Measurements from ENCODE around the gene IL1R2. TPM values are rescaled to one million over a fixed set of nuclear protein-coding genes. Genes with fewer than 3 reads are reported as not detected.

IL1R2 gene
- total and polyA plus RNA-seq, 9 of the 15 experiments (the other 6 are each of a cell fraction or from before 2014, with no cell fraction given) = 0.13 TPM; not detected in 8

DNA sequence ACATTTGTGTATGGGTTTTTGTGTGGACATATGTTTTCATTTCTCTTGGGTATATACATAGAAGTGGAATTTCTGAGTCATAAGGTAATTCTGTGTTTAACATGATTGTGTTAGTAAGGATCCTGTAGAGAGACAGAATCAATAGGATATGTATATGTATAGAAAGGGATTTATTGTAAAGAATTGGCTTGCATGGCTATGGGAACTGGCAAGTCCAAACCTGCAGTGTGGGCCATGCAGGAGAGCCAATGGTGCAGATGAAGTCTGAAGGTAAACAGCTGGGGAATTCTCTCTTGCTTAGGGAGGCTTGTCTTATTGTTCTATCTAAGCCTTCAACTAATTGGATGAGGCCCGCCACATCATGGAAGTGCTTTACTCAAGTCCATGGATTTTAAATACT, 39.2 kb upstream of the IL1R2 start:
- peaks cover 0 to 5% of the 10 kb centered on the region in 2 experiments; a peak in 2 of 5 replicates for H3K27me3 ChIP-seq (ENCODE audit: control insufficient read depth in 2 of 2, insufficient read depth in 2 of 2, low read length in 2 of 2)
- no peaks in the 10 kb centered on the region for H4K20me1 ChIP-seq (replicated peaks; ENCODE audit: control insufficient read depth, insufficient read depth, low read length)
- no peaks in the 10 kb centered on the region for H3K36me3 ChIP-seq (ENCODE audit: control insufficient read depth, insufficient read depth, low read length)
- H3K79me2 ChIP-seq (ENCODE audit: control insufficient read depth, insufficient read depth, low read length) = no peaks in the 10 kb centered on the region
- DNase-seq (ENCODE audit: extremely low read depth in 1 of 4, low spot score in 3 of 4) = no peak
- no peak overlapping the region for H3K27ac ChIP-seq (ENCODE audit: extremely low read depth, low read depth, low read length)
- 0% methylated on average over 1 of the region's 1 CpG for WGBS (ENCODE audit: insufficient coverage, low coverage, missing lambda C conversion rate)
- H3K9ac ChIP-seq (ENCODE audit: insufficient read depth in 1 of 2, low read depth in 2 of 2, low read length in 2 of 2) = no peak overlapping the region
- no peak overlapping the region for H2AFZ ChIP-seq (ENCODE audit: low read depth, low read length)
- no peak overlapping the region for H3K4me2 ChIP-seq (ENCODE audit: insufficient read depth, low read length)
- intact Hi-C loops (cut with micrococcal nuclease) (no loop called here), in situ Hi-C loops (cut with MboI) (no loop called here)
- no peaks in the 10 kb centered on the region for H3K9me3 ChIP-seq (replicated peaks; ENCODE audit: control insufficient read depth, insufficient read depth, low read depth, low read length)
- POLR2A ChIA-PET = no interaction called here
- no peaks in the 10 kb centered on the region for H3K9me1 ChIP-seq (ENCODE audit: control insufficient read depth, insufficient read depth, low read length)
- no peak for ATAC-seq
- no peaks in the 10 kb centered on the region for H3K4me1 ChIP-seq (replicated peaks in 1 of 2; ENCODE audit: control insufficient read depth in 2 of 2, insufficient read depth in 2 of 2, low read length in 2 of 2)
- BruUV-seq (replicated peaks) = no TSS peak
- no peak for FAIRE-seq
- no peak overlapping the region for H3K4me3 ChIP-seq
- CTCF ChIA-PET (ENCODE audit: low intra/inter-chr PET ratio) = interaction anchor here (0.7 kb wide), 1 partner anchor 22 kb away, joined by 3 read pairs; no protein-coding TSS in a partner anchor
- TF ChIP-seq FOXJ2 (tag; IDR thresholded peaks at IDR 0.05) = no peak
- TF ChIP-seq ZNF75A (CRISPR knock-in tag; IDR thresholded peaks at IDR 0.05) = no peak
- no peak for TF ChIP-seq DMBX1 (CRISPR knock-in tag; IDR thresholded peaks at IDR 0.05; ENCODE audit: borderline replicate concordance)
- TF ChIP-seq ZNF668 (CRISPR knock-in tag; IDR thresholded peaks at IDR 0.05) = no peak
- TF ChIP-seq, protein P1, sequence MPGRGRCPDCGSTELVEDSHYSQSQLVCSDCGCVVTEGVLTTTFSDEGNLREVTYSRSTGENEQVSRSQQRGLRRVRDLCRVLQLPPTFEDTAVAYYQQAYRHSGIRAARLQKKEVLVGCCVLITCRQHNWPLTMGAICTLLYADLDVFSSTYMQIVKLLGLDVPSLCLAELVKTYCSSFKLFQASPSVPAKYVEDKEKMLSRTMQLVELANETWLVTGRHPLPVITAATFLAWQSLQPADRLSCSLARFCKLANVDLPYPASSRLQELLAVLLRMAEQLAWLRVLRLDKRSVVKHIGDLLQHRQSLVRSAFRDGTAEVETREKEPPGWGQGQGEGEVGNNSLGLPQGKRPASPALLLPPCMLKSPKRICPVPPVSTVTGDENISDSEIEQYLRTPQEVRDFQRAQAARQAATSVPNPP (IDR thresholded peaks at IDR 0.05; ENCODE audit: borderline replicate concordance, insufficient read depth, insufficient read length) = no peak
- no peak for TF ChIP-seq SRSF3 (IDR thresholded peaks at IDR 0.05; ENCODE audit: insufficient read depth, low read length)
- no peak for TF ChIP-seq PHF20 (IDR thresholded peaks at IDR 0.05; ENCODE audit: partially characterized antibody)
- no peak for TF ChIP-seq PHF21A (IDR thresholded peaks at IDR 0.05; ENCODE audit: borderline replicate concordance, low read depth)
- TF ChIP-seq, protein P2, sequence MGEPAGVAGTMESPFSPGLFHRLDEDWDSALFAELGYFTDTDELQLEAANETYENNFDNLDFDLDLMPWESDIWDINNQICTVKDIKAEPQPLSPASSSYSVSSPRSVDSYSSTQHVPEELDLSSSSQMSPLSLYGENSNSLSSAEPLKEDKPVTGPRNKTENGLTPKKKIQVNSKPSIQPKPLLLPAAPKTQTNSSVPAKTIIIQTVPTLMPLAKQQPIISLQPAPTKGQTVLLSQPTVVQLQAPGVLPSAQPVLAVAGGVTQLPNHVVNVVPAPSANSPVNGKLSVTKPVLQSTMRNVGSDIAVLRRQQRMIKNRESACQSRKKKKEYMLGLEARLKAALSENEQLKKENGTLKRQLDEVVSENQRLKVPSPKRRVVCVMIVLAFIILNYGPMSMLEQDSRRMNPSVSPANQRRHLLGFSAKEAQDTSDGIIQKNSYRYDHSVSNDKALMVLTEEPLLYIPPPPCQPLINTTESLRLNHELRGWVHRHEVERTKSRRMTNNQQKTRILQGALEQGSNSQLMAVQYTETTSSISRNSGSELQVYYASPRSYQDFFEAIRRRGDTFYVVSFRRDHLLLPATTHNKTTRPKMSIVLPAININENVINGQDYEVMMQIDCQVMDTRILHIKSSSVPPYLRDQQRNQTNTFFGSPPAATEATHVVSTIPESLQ (CRISPR knock-in tag; IDR thresholded peaks at IDR 0.05) = no peak
- TF ChIP-seq ILF3 (IDR thresholded peaks at IDR 0.05; ENCODE audit: borderline replicate concordance) = no peak
- TF ChIP-seq, protein P3, sequence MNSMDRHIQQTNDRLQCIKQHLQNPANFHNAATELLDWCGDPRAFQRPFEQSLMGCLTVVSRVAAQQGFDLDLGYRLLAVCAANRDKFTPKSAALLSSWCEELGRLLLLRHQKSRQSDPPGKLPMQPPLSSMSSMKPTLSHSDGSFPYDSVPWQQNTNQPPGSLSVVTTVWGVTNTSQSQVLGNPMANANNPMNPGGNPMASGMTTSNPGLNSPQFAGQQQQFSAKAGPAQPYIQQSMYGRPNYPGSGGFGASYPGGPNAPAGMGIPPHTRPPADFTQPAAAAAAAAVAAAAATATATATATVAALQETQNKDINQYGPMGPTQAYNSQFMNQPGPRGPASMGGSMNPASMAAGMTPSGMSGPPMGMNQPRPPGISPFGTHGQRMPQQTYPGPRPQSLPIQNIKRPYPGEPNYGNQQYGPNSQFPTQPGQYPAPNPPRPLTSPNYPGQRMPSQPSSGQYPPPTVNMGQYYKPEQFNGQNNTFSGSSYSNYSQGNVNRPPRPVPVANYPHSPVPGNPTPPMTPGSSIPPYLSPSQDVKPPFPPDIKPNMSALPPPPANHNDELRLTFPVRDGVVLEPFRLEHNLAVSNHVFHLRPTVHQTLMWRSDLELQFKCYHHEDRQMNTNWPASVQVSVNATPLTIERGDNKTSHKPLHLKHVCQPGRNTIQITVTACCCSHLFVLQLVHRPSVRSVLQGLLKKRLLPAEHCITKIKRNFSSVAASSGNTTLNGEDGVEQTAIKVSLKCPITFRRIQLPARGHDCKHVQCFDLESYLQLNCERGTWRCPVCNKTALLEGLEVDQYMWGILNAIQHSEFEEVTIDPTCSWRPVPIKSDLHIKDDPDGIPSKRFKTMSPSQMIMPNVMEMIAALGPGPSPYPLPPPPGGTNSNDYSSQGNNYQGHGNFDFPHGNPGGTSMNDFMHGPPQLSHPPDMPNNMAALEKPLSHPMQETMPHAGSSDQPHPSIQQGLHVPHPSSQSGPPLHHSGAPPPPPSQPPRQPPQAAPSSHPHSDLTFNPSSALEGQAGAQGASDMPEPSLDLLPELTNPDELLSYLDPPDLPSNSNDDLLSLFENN (IDR thresholded peaks at IDR 0.05; ENCODE audit: low read depth in 2 of 2, low read length in 2 of 2) = no peak
- no peak for TF ChIP-seq WHSC1 (IDR thresholded peaks at IDR 0.05; ENCODE audit: low read length)
- TF ChIP-seq FOXA3 (CRISPR knock-in tag; conservative IDR thresholded peaks at IDR 0.05 in 1 of 2, IDR thresholded peaks at IDR 0.05 in 1 of 2) = no peak
- TF ChIP-seq, protein P4, sequence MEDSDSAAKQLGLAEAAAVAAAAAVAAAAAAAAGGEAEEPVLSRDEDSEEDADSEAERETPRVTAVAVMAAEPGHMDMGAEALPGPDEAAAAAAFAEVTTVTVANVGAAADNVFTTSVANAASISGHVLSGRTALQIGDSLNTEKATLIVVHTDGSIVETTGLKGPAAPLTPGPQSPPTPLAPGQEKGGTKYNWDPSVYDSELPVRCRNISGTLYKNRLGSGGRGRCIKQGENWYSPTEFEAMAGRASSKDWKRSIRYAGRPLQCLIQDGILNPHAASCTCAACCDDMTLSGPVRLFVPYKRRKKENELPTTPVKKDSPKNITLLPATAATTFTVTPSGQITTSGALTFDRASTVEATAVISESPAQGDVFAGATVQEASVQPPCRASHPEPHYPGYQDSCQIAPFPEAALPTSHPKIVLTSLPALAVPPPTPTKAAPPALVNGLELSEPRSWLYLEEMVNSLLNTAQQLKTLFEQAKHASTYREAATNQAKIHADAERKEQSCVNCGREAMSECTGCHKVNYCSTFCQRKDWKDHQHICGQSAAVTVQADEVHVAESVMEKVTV (CRISPR knock-in tag; IDR thresholded peaks at IDR 0.05) = no peak
- no peak for TF ChIP-seq SMARCC2 (IDR thresholded peaks at IDR 0.05; ENCODE audit: low read depth)

Measured in K562 (cell line).